ENCODE measurements around the gene HOOK2. TPM values are rescaled to one million over a fixed set of nuclear protein-coding genes. Genes with fewer than 3 reads are reported as not detected.

HOOK2 gene
- total and polyA plus RNA-seq, 2 of the 13 experiments (the other 11 are each of a cell fraction or from before 2014, with no cell fraction given) = 9.2 to 12.9 TPM

GRCh38 chr19:12806242-12807081, 31.1 kb upstream of the HOOK2 start, which contains the start of gene RNASEH2A (continued):
- peak; percentile 83; the same call in 1 of the 2 replicates for TF ChIP-seq BATF2 (CRISPR knock-in tag; IDR thresholded peaks at IDR 0.05)
- TF ChIP-seq ZNF7 (CRISPR knock-in tag; IDR thresholded peaks at IDR 0.05) = no peak
- TF ChIP-seq NCOA1 (CRISPR knock-in tag; IDR thresholded peaks at IDR 0.05) = no peak
- 0 out of 2 replicates have a peak, but pooled peaks have one; percentile 38 for TF ChIP-seq ZBTB10 (CRISPR knock-in tag; IDR thresholded peaks at IDR 0.05; ENCODE audit: borderline replicate concordance)
- peak; percentile 83 for TF ChIP-seq ELF1 (CRISPR knock-in tag; IDR thresholded peaks at IDR 0.05)
- peak; percentile 97 for TF ChIP-seq YEATS2 (CRISPR knock-in tag; IDR thresholded peaks at IDR 0.05; ENCODE audit: borderline replicate concordance)
- TF ChIP-seq CCAR2 (optimal IDR thresholded peaks at IDR 0.05; ENCODE audit: low read depth, low read length) = no peak
- TF ChIP-seq CHD2 (IDR thresholded peaks at IDR 0.05; ENCODE audit: low read depth, low read length) = no peak
- TF ChIP-seq ZZZ3 (CRISPR knock-in tag; IDR thresholded peaks at IDR 0.05; ENCODE audit: borderline replicate concordance) = no peak
- no peak for TF ChIP-seq ZXDC (CRISPR knock-in tag; IDR thresholded peaks at IDR 0.05)
- TF ChIP-seq ZBTB39 (CRISPR knock-in tag; IDR thresholded peaks at IDR 0.05) = 0 out of 2 replicates have a peak, but pooled peaks have one; percentile 31
- TF ChIP-seq SATB2 (CRISPR knock-in tag; IDR thresholded peaks at IDR 0.05) = peak; percentile 83; the same call in 1 of the 2 replicates
- TF ChIP-seq ZNF20 (CRISPR knock-in tag; IDR thresholded peaks at IDR 0.05) = no peak
- TF ChIP-seq ZBTB25 (CRISPR knock-in tag; IDR thresholded peaks at IDR 0.05) = peak; percentile 52; the same call in 1 of the 2 replicates
- TF ChIP-seq STAG1 (CRISPR knock-in tag; IDR thresholded peaks at IDR 0.05) = no peak
- peak; percentile 90 for TF ChIP-seq YY1 (IDR thresholded peaks at IDR 0.05; ENCODE audit: insufficient read depth, insufficient replicate concordance, low read depth, low read length)
- TF ChIP-seq NR3C1 (CRISPR knock-in tag; IDR thresholded peaks at IDR 0.05) = no peak
- no peak for TF ChIP-seq ZNF460 (CRISPR knock-in tag; IDR thresholded peaks at IDR 0.05; ENCODE audit: borderline replicate concordance)
- peak; percentile 79; the same call in 1 of the 2 replicates for TF ChIP-seq CREBL2 (CRISPR knock-in tag; IDR thresholded peaks at IDR 0.05; ENCODE audit: borderline replicate concordance)

Measured in HepG2 (cell line).